ENCODE data around the gene GEMIN7. TPM values are rescaled to one million over a fixed set of nuclear protein-coding genes. Genes with fewer than 3 reads are reported as not detected.

GEMIN7 gene
- total RNA-seq, 1 donor from 2014 or later, result 38.7 TPM

DNA sequence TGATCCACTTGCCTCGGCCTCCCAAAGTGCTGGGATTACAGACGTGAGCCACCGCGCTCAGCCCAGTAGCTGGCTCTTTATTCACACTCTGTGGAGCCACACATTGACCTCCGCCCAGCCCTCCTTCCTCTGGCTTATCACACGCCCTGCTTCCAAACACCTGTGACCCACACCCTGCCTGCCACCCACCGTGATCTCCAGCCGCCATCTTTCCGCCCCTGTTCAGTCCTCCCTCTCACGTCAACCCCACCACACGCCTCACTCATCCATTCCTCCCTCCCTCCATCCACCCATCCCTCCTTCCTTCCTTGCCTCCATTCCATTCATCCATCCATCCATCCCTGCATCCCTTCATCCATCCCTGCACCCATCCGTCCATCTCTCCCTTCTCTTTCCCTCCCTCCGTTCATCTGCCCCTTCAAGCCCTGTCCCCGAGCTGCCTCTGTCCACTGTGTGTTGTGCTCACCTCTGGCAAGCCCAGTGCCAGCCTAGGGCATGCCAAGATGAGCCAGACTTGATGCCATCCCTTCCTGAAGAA, 20.4 kb upstream of the GEMIN7 start:
- ATAC-seq (ENCODE audit: low read depth), result no peak
- H3K36me3 Mint-ChIP-seq (ENCODE audit: low read depth), result peaks cover 90% of the 10 kb centered on the region
- intact Hi-C loops (cut with micrococcal nuclease), result loop anchor here (1.0 kb wide), 5 partner anchors 17 to 369 kb away; no protein-coding TSS in a partner anchor

DNA sequence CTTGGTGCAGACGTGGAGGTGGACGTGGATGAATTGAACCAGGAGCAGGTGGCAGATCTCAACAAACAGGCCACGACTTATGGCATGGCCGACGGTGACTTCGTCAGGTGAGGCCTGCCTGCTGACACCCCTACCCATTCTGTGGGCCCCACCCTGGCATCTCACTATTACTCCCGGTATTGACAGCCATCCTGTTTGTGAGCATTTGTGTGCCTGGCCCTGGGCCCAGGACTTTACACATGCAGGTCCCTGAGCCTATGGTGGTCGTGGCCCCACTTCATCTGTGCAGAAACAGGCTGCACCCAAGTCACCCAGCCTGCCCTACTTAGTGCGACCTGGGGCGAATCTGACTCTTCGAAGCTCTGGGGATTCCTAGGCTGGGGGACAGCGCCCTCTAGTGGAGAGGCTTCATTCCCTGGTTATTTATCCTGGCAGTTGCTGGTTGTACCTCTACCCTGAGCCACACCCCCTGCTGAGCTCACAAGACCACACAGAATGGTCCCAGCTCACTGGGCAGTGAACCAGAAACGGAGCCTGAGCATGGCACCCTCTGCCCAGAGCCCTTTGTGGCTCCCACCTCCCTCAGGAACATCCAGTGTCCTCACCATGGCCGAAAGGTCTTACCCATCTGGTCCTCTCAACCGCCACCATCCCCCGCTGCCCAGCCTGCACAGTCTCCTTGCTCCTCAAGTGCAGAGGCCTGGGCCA, 19.6 kb upstream of the GEMIN7 start:
- ChIA-PET POLR2A (interaction anchor here (0.7 to 1.4 kb wide), 13 partner anchors 12 to 120 kb away, joined by 3 to 14 read pairs (median 4); partner anchors contain the start of genes BLOC1S3, CLASRP and GEMIN7), CTCF (interaction anchor here (0.6 to 1.9 kb wide), 21 partner anchors 8 to 156 kb away, joined by 3 to 30 read pairs (median 5); partner anchors contain the start of genes CLASRP and PPP1R37)
- H3K9me3 Mint-ChIP-seq, result no peaks in the 10 kb centered on the region
- DNase-seq, result peak; percentile 73
- peak overlapping the region; percentile 76 for H3K27ac Mint-ChIP-seq
- no peak overlapping the region for H3K4me3 Mint-ChIP-seq
- TF ChIP-seq, protein P1, sequence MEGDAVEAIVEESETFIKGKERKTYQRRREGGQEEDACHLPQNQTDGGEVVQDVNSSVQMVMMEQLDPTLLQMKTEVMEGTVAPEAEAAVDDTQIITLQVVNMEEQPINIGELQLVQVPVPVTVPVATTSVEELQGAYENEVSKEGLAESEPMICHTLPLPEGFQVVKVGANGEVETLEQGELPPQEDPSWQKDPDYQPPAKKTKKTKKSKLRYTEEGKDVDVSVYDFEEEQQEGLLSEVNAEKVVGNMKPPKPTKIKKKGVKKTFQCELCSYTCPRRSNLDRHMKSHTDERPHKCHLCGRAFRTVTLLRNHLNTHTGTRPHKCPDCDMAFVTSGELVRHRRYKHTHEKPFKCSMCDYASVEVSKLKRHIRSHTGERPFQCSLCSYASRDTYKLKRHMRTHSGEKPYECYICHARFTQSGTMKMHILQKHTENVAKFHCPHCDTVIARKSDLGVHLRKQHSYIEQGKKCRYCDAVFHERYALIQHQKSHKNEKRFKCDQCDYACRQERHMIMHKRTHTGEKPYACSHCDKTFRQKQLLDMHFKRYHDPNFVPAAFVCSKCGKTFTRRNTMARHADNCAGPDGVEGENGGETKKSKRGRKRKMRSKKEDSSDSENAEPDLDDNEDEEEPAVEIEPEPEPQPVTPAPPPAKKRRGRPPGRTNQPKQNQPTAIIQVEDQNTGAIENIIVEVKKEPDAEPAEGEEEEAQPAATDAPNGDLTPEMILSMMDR (IDR thresholded peaks at IDR 0.05), result peak; percentile 46
- H3K36me3 Mint-ChIP-seq (ENCODE audit: low read depth), result peaks cover 86% of the 10 kb centered on the region
- H3K4me1 Mint-ChIP-seq, result peaks cover 38% of the 10 kb centered on the region
- H3K27me3 Mint-ChIP-seq, result no peaks in the 10 kb centered on the region
- intact Hi-C loops (cut with micrococcal nuclease), result loop anchor here (1.0 kb wide), 5 partner anchors 16 to 370 kb away; no protein-coding TSS in a partner anchor
- ATAC-seq (ENCODE audit: low read depth), result peak; percentile 90

More for the DNA sequence above, 20.4 kb upstream of the GEMIN7 start:
- ChIA-PET CTCF (interaction anchor here (0.7 to 2.3 kb wide), 12 partner anchors 10 to 98 kb away, joined by 3 to 30 read pairs (median 5); partner anchors contain the start of gene CLASRP), POLR2A (interaction anchor here (1.0 to 1.4 kb wide), 8 partner anchors 11 to 97 kb away, joined by 3 to 14 read pairs (median 4); partner anchors contain the start of gene CLASRP)
- no peak for DNase-seq
- peaks cover 42% of the 10 kb centered on the region for H3K4me1 Mint-ChIP-seq
- no peaks in the 10 kb centered on the region for H3K9me3 Mint-ChIP-seq
- TF ChIP-seq, protein P1 (IDR thresholded peaks at IDR 0.05), result no peak
- H3K4me3 Mint-ChIP-seq, result no peak overlapping the region
- peak overlapping the region; percentile 59 for H3K27ac Mint-ChIP-seq
- H3K27me3 Mint-ChIP-seq, result no peaks in the 10 kb centered on the region

DNA sequence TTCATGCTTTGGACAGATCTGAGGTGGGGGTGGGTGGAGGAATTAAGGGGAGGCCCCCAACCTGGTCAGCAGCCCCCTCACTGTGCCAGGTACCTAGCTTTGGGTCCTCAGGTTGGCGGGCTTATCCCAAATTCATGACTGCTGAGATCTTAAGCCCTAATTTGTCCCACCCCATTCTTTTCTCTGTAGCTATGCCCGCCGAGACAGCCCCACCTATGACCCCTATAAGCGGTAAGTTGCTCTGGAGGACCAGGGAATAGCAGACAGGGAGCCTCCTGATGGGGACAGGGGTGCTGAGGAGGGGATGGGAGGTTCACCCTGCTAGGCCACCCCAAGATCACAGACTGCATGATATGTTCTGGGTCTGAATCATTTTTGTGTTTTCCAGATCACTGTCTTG, 17.1 kb upstream of the GEMIN7 start:
- intact Hi-C loops (cut with micrococcal nuclease), result no loop called here
- no peaks in the 10 kb centered on the region for H3K9me3 Mint-ChIP-seq
- no peak overlapping the region for H3K4me3 Mint-ChIP-seq
- H3K36me3 Mint-ChIP-seq (ENCODE audit: low read depth), result peaks cover 79% of the 10 kb centered on the region
- H3K27me3 Mint-ChIP-seq, result no peaks in the 10 kb centered on the region
- peaks cover 23% of the 10 kb centered on the region for H3K4me1 Mint-ChIP-seq
- no peak overlapping the region for H3K27ac Mint-ChIP-seq
- DNase-seq (no peak), ATAC-seq (ENCODE audit: low read depth) (no peak)
- POLR2A ChIA-PET, result no interaction called here
- TF ChIP-seq, protein P1 (IDR thresholded peaks at IDR 0.05), result no peak
- CTCF ChIA-PET, result interaction anchor here (0.7 to 1.6 kb wide), 3 partner anchors 73 to 188 kb away, joined by 3 to 5 read pairs (median 3); partner anchors contain the start of gene APOE

DNA sequence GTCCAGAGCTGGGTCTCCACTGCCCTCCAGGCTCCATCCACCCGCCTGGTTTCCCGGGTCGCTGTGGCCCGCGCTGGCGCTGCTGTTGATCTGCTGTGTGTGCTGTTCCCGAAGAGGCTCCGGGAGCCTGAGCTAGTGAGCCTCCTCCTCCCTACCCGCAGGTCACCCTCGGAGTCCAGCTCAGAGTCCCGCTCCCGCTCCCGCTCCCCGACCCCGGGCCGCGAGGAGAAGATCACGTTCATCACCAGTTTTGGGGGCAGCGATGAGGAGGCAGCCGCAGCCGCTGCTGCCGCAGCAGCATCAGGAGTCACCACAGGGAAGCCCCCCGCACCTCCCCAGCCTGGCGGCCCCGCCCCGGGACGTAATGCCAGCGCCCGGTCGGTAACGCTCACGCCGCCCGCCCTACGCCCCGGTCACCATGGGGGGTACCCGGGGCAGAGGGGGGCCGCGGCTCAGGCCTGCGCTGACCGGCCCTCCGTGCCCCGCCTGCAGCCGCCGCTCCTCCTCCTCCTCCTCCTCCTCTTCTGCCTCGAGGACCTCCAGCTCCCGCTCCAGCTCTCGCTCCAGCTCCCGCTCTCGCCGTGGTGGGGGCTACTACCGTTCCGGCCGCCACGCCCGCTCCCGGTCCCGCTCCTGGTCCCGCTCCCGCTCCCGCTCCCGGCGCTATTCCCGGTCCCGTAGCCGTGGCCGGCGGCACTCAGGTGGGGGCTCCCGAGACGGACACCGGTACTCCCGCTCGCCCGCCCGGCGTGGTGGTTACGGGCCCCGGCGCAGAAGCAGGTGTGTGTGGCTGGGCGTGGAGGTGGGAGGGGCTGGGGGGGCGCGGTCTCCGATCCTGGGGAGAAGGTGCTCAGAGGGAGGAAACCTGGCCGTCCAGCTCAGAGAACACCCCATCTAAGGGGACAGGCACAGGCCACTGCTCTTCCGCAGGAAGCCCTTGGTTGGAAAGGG, 14.9 kb upstream of the GEMIN7 start:
- Mint-ChIP-seq H3K27me3 (no peaks in the 10 kb centered on the region), H3K36me3 (ENCODE audit: low read depth) (peaks cover 72% of the 10 kb centered on the region), H3K9me3 (no peaks in the 10 kb centered on the region), H3K4me1 (peaks cover 11% of the 10 kb centered on the region), H3K4me3 (no peak overlapping the region), H3K27ac (no peak overlapping the region)
- CTCF ChIA-PET, result no interaction called here
- TF ChIP-seq, protein P1 (IDR thresholded peaks at IDR 0.05), result no peak
- intact Hi-C loops (cut with micrococcal nuclease), result no loop called here
- DNase-seq, result no peak
- POLR2A ChIA-PET, result no interaction called here
- ATAC-seq (ENCODE audit: low read depth), result no peak
